B cell (primary cell): ENCODE results near the gene PIK3CB. TPM values are rescaled to one million over a fixed set of nuclear protein-coding genes. Genes with fewer than 3 reads are reported as not detected.

ENCODE experiments used
- ATAC-seq: fragments of 200-7000 bp; cut with Tn5 transposase; one replicate; pipeline ENCODE4 v1.10.0; 2021; ENCODE audit warnings: low read depth, mild to moderate bottlenecking, moderate number of reproducible peaks, moderate library complexity
- CTCF ChIA-PET: fragments of 350-600 bp; sonication (Branson Sonifier 250); formaldehyde crosslinking; loops from one replicate; lab custom pipeline; 2021; ENCODE audit warnings: antibody characterized with exemption, inconsistent platforms; lab: Charles Lee
- POLR2A ChIA-PET: fragments of 350-600 bp; sonication (Branson Sonifier 250); formaldehyde crosslinking; loops from one replicate; lab custom pipeline; 2021; ENCODE audit warnings: antibody characterized with exemption; lab: Charles Lee
- DNase-seq: peaks from one replicate; pipeline ENCODE4 v3.0.0; 2013
- H2AFZ ChIP-seq: 2 replicates; pipeline ENCODE4 v1.6.1; 2012; ENCODE audit warnings: mild to moderate bottlenecking, low read depth, low read length; ENCODE audit not compliant: insufficient read depth, poor library complexity, severe bottlenecking
- H3K27ac ChIP-seq, 2 donors: 1 replicate in 1 of 2; 2 replicates in 1 of 2; pipeline ENCODE4 v1.5.1; 2012 to 2013; ENCODE audit warnings: low read length in 2 of 2, mild to moderate bottlenecking in 2 of 2, moderate library complexity in 1 of 2
- H3K27me3 ChIP-seq, 4 experiments: fragments of 200-600 bp in 1 of 4; sonication (generic) in 1 of 4; replicated peaks in 1 of 4; 1 replicate in 2 of 4; 2 replicates in 2 of 4; pipeline versions ENCODE4 v1.6.1 to v1.7.0; 2013 to 2016; ENCODE audit warnings: low read length in 3 of 4, mild to moderate bottlenecking in 2 of 4, mixed read lengths in 1 of 4, moderate library complexity in 1 of 4; ENCODE audit not compliant: insufficient read depth in 4 of 4, control insufficient read depth in 3 of 4; ENCODE audit errors: control extremely low read depth in 1 of 4
- H3K36me3 ChIP-seq, 2 experiments: replicated peaks in 1 of 2; 1 replicate in 1 of 2; 2 replicates in 1 of 2; pipeline versions ENCODE4 v1.6.1 to v1.7.1; 2013; ENCODE audit warnings: low read length in 1 of 2; ENCODE audit not compliant: insufficient read depth in 2 of 2, control insufficient read depth in 1 of 2; ENCODE audit errors: control extremely low read depth in 1 of 2, extremely low read depth in 1 of 2
- H3K4me1 ChIP-seq, 2 donors: fragments of 200-600 bp in 1 of 2; sonication (generic) in 1 of 2; 1 replicate in 1 of 2; 2 replicates in 1 of 2; pipeline versions ENCODE4 v1.5.1 to v1.6.1; 2013 to 2017; ENCODE audit warnings: low read length in 2 of 2; ENCODE audit not compliant: control insufficient read depth in 2 of 2, insufficient read depth in 2 of 2
- H3K4me2 ChIP-seq: replicated peaks from 2 replicates; pipeline ENCODE3; 2012; ENCODE audit warnings: mild to moderate bottlenecking, low read depth, low read length; ENCODE audit not compliant: poor library complexity, severe bottlenecking
- H3K4me3 ChIP-seq, 5 experiments: fragments of 200-600 bp in 1 of 5; sonication (generic) in 1 of 5; 1 replicate in 3 of 5; 2 replicates in 2 of 5; pipeline versions ENCODE4 v1.5.1 to v1.7.0; 2011 to 2016; ENCODE audit warnings: low read length in 4 of 5, mild to moderate bottlenecking in 4 of 5, low read depth in 2 of 5, control low read depth in 1 of 5, moderate library complexity in 1 of 5; ENCODE audit not compliant: insufficient read depth in 1 of 5; ENCODE audit errors: control extremely low read depth in 1 of 5, extremely low read depth in 1 of 5
- H3K79me2 ChIP-seq: fragments of 200-600 bp; sonication (generic); one replicate; pipeline ENCODE4 v1.6.0; 2016; ENCODE audit warnings: low read length; ENCODE audit not compliant: control insufficient read depth, insufficient read depth
- H3K9ac ChIP-seq: fragments of 200-600 bp; sonication (generic); 2 replicates; pipeline ENCODE4 v1.6.1; 2017; ENCODE audit warnings: mild to moderate bottlenecking, low read length, moderate library complexity
- H3K9me3 ChIP-seq, 3 donors: one replicate each; pipeline versions ENCODE4 v1.6.1 to v1.7.1; 2013; ENCODE audit warnings: low read length in 2 of 3; ENCODE audit not compliant: control insufficient read depth in 2 of 3, insufficient read depth in 1 of 3; ENCODE audit errors: control extremely low read depth in 1 of 3
- H4K20me1 ChIP-seq: 2 replicates; pipeline ENCODE4 v1.6.0; 2012; ENCODE audit warnings: mild to moderate bottlenecking, low read length; ENCODE audit not compliant: insufficient read depth, control insufficient read depth, poor library complexity, severe bottlenecking
- H3K27ac Mint-ChIP-seq: one replicate; pipeline ENCODE4 v1.8.0; 2021; ENCODE audit warnings: mixed read lengths
- H3K27me3 Mint-ChIP-seq: one replicate; pipeline ENCODE4 v1.8.0; 2021; ENCODE audit warnings: mixed read lengths
- H3K4me1 Mint-ChIP-seq: one replicate; pipeline ENCODE4 v1.8.0; 2021; ENCODE audit warnings: mixed read lengths
- H3K4me3 Mint-ChIP-seq: one replicate; pipeline ENCODE4 v1.8.0; 2021; ENCODE audit warnings: mixed read lengths
- H3K9me3 Mint-ChIP-seq: one replicate; pipeline ENCODE4 v1.8.0; 2022; ENCODE audit warnings: mixed read lengths; ENCODE audit not compliant: insufficient read depth
- EZH2 ChIP-seq: IDR thresholded peaks from 2 replicates; pipeline ENCODE4 v1.6.1; 2012; ENCODE audit warnings: borderline replicate concordance, low read depth, mild to moderate bottlenecking, moderate library complexity, low read length; ENCODE audit not compliant: insufficient read depth, poor library complexity, severe bottlenecking
- WGBS: methylation state at CpG from one replicate; pipeline ENCODE4 v1.1.5; 2013; ENCODE audit warnings: missing lambda C conversion rate; ENCODE audit not compliant: insufficient coverage; 5-methylcytosine and 5-hydroxymethylcytosine counted together
- intact Hi-C: fragments of 100-400 bp; cut with micrococcal nuclease; formaldehyde crosslinking; loops from one replicate; pipeline ENCODE4 v1.10.0; 2022
- polyA plus RNA-seq: library from polyadenylated mRNA; depleted of rRNA; stranded (reverse); fragments of >200 nt; gene quantifications from 2 replicates; pipeline ENCODE4 v1.2.3, GENCODE V29; 2012
- total RNA-seq, 2 donors: library from RNA; stranded (reverse); fragments of 120-200 nt in 1 of 2; gene quantifications; 1 replicate in 1 of 2; 2 replicates in 1 of 2; pipeline versions ENCODE4 v1.2.3 to v1.2.4, GENCODE V29; 2013 to 2022
- TF ChIP-seq, protein P1 (sequence below): fragments of 200-600 bp; IDR thresholded peaks from one replicate; pipeline ENCODE4 v1.8.0; 2022; ENCODE audit warnings: antibody characterized with exemption, mild to moderate bottlenecking

PIK3CB gene
- total and polyA plus RNA-seq, 2 donors (not counting 1 experiment from before 2014, with no cell fraction given), result 3.6 to 29.4 TPM

- no CpG with 5 or more reads among the region's 4 CpGs for WGBS
- no peaks in the 10 kb centered on the region for H3K27me3 Mint-ChIP-seq
- POLR2A ChIA-PET, result no interaction called here
- no peak overlapping the region for H2AFZ ChIP-seq
- no peak overlapping the region for H3K27ac ChIP-seq
- peaks cover 0 to 16% (median 7%) of the 10 kb centered on the region in 3 donors for H3K9me3 ChIP-seq
- H3K4me3 ChIP-seq, result no peak overlapping the region
- no peaks in the 10 kb centered on the region for H3K27me3 ChIP-seq
- no peaks in the 10 kb centered on the region for H4K20me1 ChIP-seq
- H3K4me1 Mint-ChIP-seq, result no peaks in the 10 kb centered on the region
- no peaks in the 10 kb centered on the region for H3K79me2 ChIP-seq
- no peak overlapping the region for H3K4me2 ChIP-seq
- CTCF ChIA-PET, result no interaction called here
- H3K9ac ChIP-seq, result no peak overlapping the region
- no peaks in the 10 kb centered on the region for H3K4me1 ChIP-seq
- TF ChIP-seq, protein P1, sequence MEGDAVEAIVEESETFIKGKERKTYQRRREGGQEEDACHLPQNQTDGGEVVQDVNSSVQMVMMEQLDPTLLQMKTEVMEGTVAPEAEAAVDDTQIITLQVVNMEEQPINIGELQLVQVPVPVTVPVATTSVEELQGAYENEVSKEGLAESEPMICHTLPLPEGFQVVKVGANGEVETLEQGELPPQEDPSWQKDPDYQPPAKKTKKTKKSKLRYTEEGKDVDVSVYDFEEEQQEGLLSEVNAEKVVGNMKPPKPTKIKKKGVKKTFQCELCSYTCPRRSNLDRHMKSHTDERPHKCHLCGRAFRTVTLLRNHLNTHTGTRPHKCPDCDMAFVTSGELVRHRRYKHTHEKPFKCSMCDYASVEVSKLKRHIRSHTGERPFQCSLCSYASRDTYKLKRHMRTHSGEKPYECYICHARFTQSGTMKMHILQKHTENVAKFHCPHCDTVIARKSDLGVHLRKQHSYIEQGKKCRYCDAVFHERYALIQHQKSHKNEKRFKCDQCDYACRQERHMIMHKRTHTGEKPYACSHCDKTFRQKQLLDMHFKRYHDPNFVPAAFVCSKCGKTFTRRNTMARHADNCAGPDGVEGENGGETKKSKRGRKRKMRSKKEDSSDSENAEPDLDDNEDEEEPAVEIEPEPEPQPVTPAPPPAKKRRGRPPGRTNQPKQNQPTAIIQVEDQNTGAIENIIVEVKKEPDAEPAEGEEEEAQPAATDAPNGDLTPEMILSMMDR, result no peak
- TF ChIP-seq EZH2, result no peak
- no peaks in the 10 kb centered on the region for H3K36me3 ChIP-seq
- ATAC-seq, result no peak
- no peak overlapping the region for H3K4me3 Mint-ChIP-seq
- no peak for DNase-seq
- no peak overlapping the region for H3K27ac Mint-ChIP-seq
- intact Hi-C loops, result no loop called here
- H3K9me3 Mint-ChIP-seq, result peaks cover 19% of the 10 kb centered on the region
Measured at GRCh38 chr3:138642226-138642926, 192.4 kb downstream of the PIK3CB start.

- CTCF ChIA-PET, result no interaction called here
- Histone ChIP-seq H3K36me3 (no peaks in the 10 kb centered on the region), H3K79me2 (no peaks in the 10 kb centered on the region), H3K9ac (no peak overlapping the region), H4K20me1 (no peaks in the 10 kb centered on the region), H3K27ac (no peak overlapping the region), H3K9me3 (peaks cover 0 to 16% (median 0%) of the 10 kb centered on the region in 3 donors), H3K4me1 (no peaks in the 10 kb centered on the region), H3K4me3 (no peak overlapping the region), H3K27me3 (no peaks in the 10 kb centered on the region), H2AFZ (no peak overlapping the region), H3K4me2 (no peak overlapping the region)
- H3K27ac Mint-ChIP-seq, result no peak overlapping the region
- WGBS, result 75% methylated on average over 1 of the region's 4 CpGs
- H3K4me3 Mint-ChIP-seq, result no peak overlapping the region
- POLR2A ChIA-PET, result no interaction called here
- peaks cover 9% of the 10 kb centered on the region for H3K9me3 Mint-ChIP-seq
- no peak for DNase-seq
- ATAC-seq, result no peak
- intact Hi-C loops, result no loop called here
- no peaks in the 10 kb centered on the region for H3K4me1 Mint-ChIP-seq
- H3K27me3 Mint-ChIP-seq, result no peaks in the 10 kb centered on the region
- TF ChIP-seq, protein P1, result no peak
- no peak for TF ChIP-seq EZH2
Measured at GRCh38 chr3:138640537-138640936, 194.2 kb downstream of the PIK3CB start.
